H1 (cell line): ENCODE data around the gene CLN3. TPM values are rescaled to one million over a fixed set of nuclear protein-coding genes. Genes with fewer than 3 reads are reported as not detected.

ENCODE experiments used
- CTCF ChIA-PET: fragments of 300-600 bp; sonication (Branson Sonifier 250); formaldehyde crosslinking; loops from one replicate; lab custom pipeline; 2021; ENCODE audit not compliant: partially characterized antibody; lab: Charles Lee
- POLR2A ChIA-PET: fragments of 300-600 bp; sonication (Branson Sonifier 250); formaldehyde crosslinking; loops from one replicate; lab custom pipeline; 2021; ENCODE audit warnings: inconsistent platforms; ENCODE audit not compliant: partially characterized antibody; lab: Charles Lee
- DNase-seq, 2 experiments: peaks; one replicate each; pipeline versions ENCODE4 v3.0.0 to v3.0.0-alpha.2; 2010 to 2022; ENCODE audit warnings: low spot score in 2 of 2, low read depth in 1 of 2, mixed read lengths in 1 of 2
- FAIRE-seq: peaks from 2 replicates; lab custom pipeline; 2011; peaks lifted over from hg19 to GRCh38; lab: Jason Lieb, UNC
- H2AFZ ChIP-seq: 2 replicates; pipeline ENCODE4 v1.8.1; 2012; ENCODE audit warnings: low read length, inconsistent platforms
- H2AK5ac ChIP-seq: 2 replicates; pipeline ENCODE4 v1.6.1; 2013; ENCODE audit warnings: low read depth, low read length
- H2BK120ac ChIP-seq: replicated peaks from 2 replicates; pipeline ENCODE3; 2013; ENCODE audit warnings: low read depth, low read length, inconsistent platforms
- H2BK12ac ChIP-seq: 2 replicates; pipeline ENCODE4 v1.6.1; 2013; ENCODE audit warnings: low read depth, low read length
- H2BK15ac ChIP-seq: 2 replicates; pipeline ENCODE4 v1.6.1; 2013; ENCODE audit warnings: low read length
- H2BK20ac ChIP-seq: 2 replicates; pipeline ENCODE4 v1.6.1; 2013; ENCODE audit warnings: low read length
- H2BK5ac ChIP-seq: 2 replicates; pipeline ENCODE4 v1.6.1; 2013; ENCODE audit warnings: low read depth, low read length
- H3K14ac ChIP-seq: 2 replicates; pipeline ENCODE4 v1.6.1; 2013; ENCODE audit warnings: inconsistent platforms; ENCODE audit not compliant: insufficient read length
- H3K18ac ChIP-seq: 2 replicates; pipeline ENCODE4 v1.6.1; 2013; ENCODE audit warnings: low read length; ENCODE audit errors: extremely low read depth
- H3K23ac ChIP-seq: 2 replicates; pipeline ENCODE4 v1.6.1; 2013; ENCODE audit warnings: inconsistent platforms; ENCODE audit not compliant: insufficient read length
- H3K23me2 ChIP-seq: 2 replicates; pipeline ENCODE4 v1.6.1; 2013; ENCODE audit warnings: low read depth, low read length
- H3K27ac ChIP-seq: 2 replicates; pipeline ENCODE4 v1.6.1; 2011; ENCODE audit warnings: low read depth, low read length, inconsistent platforms
- H3K27me3 ChIP-seq, 4 experiments: replicated peaks in 1 of 4; 1 replicate in 1 of 4; 2 replicates in 3 of 4; pipeline versions ENCODE4 v1.6.1 to v1.8.1; 2011 to 2013; ENCODE audit warnings: low read length in 3 of 4, mild to moderate bottlenecking in 3 of 4, inconsistent platforms in 2 of 4, mixed read lengths in 2 of 4, moderate library complexity in 1 of 4; ENCODE audit not compliant: control insufficient read depth in 3 of 4, insufficient read depth in 3 of 4; ENCODE audit errors: extremely low read depth in 1 of 4
- H3K36me3 ChIP-seq, 4 experiments: 2 replicates each; pipeline versions ENCODE4 v1.6.1 to v1.8.1; 2011 to 2013; ENCODE audit warnings: mild to moderate bottlenecking in 4 of 4, low read length in 3 of 4, moderate library complexity in 2 of 4, control low read depth in 1 of 4, inconsistent platforms in 1 of 4; ENCODE audit not compliant: insufficient read depth in 4 of 4, control insufficient read depth in 2 of 4
- H3K4ac ChIP-seq: replicated peaks from 2 replicates; pipeline ENCODE3; 2013; ENCODE audit warnings: low read length, low read depth, mixed read lengths, inconsistent platforms; ENCODE audit not compliant: insufficient read length
- H3K4me1 ChIP-seq, 4 experiments: replicated peaks in 1 of 4; 1 replicate in 1 of 4; 2 replicates in 3 of 4; pipeline versions ENCODE4 v1.6.1 to v1.8.1; 2011 to 2013; ENCODE audit warnings: low read length in 3 of 4, inconsistent platforms in 2 of 4, mixed read lengths in 1 of 4; ENCODE audit not compliant: insufficient read depth in 4 of 4, control insufficient read depth in 3 of 4
- H3K4me2 ChIP-seq, 2 experiments: 2 replicates each; pipeline versions ENCODE4 v1.6.1 to v1.8.1; 2011 to 2013; ENCODE audit warnings: low read depth in 2 of 2, low read length in 2 of 2, control low read depth in 1 of 2, inconsistent platforms in 1 of 2, mild to moderate bottlenecking in 1 of 2; ENCODE audit not compliant: insufficient read depth in 1 of 2
- H3K4me3 ChIP-seq, 4 experiments: fragments of 200-600, 300-600 bp in 1 of 4; sonication (generic), shearing (Covaris generic), sonication (Bioruptor Twin) in 1 of 4; 2 replicates each; pipeline versions ENCODE4 v1.5.1 to v1.8.1; 2011 to 2016; ENCODE audit warnings: low read length in 4 of 4, low read depth in 3 of 4, control low read depth in 2 of 4, inconsistent platforms in 2 of 4, mild to moderate bottlenecking in 2 of 4, mixed read lengths in 1 of 4, moderate library complexity in 1 of 4; ENCODE audit not compliant: insufficient read depth in 2 of 4; ENCODE audit errors: extremely low read depth in 1 of 4
- H3K56ac ChIP-seq: replicated peaks from 2 replicates; pipeline ENCODE3; 2013; ENCODE audit warnings: low read depth, mild to moderate bottlenecking, mixed read lengths, low read length, inconsistent platforms; ENCODE audit not compliant: insufficient read length
- H3K79me1 ChIP-seq: 2 replicates; pipeline ENCODE4 v1.6.1; 2013; ENCODE audit warnings: low read depth, low read length, control low read depth
- H3K79me2 ChIP-seq, 2 experiments: 2 replicates each; pipeline versions ENCODE4 v1.6.1 to v1.8.1; 2012 to 2013; ENCODE audit warnings: low read length in 2 of 2, mild to moderate bottlenecking in 2 of 2, inconsistent platforms in 1 of 2; ENCODE audit not compliant: insufficient read depth in 2 of 2, control insufficient read depth in 1 of 2
- H3K9ac ChIP-seq, 4 experiments: replicated peaks in 1 of 4; 1 replicate in 1 of 4; 2 replicates in 3 of 4; pipeline versions ENCODE4 v1.6.1 to v1.8.1; 2011 to 2013; ENCODE audit warnings: low read depth in 3 of 4, low read length in 3 of 4, control low read depth in 2 of 4, mild to moderate bottlenecking in 2 of 4, moderate library complexity in 2 of 4, inconsistent platforms in 1 of 4; ENCODE audit errors: extremely low read depth in 1 of 4
- H3K9me3 ChIP-seq, 2 experiments: 2 replicates each; pipeline versions ENCODE4 v1.6.1 to v1.8.1; 2012 to 2013; ENCODE audit warnings: mild to moderate bottlenecking in 2 of 2, moderate library complexity in 2 of 2, control low read depth in 1 of 2, inconsistent platforms in 1 of 2, low read depth in 1 of 2, low read length in 1 of 2, mixed read lengths in 1 of 2; ENCODE audit not compliant: insufficient read depth in 2 of 2
- H4K20me1 ChIP-seq, 2 experiments: replicated peaks in 1 of 2; 2 replicates each; pipeline versions ENCODE3 to v1.8.1; 2011 to 2013; ENCODE audit warnings: inconsistent platforms in 2 of 2, low read length in 2 of 2, mild to moderate bottlenecking in 1 of 2; ENCODE audit not compliant: insufficient read depth in 2 of 2, control insufficient read depth in 1 of 2
- H4K5ac ChIP-seq: 2 replicates; pipeline ENCODE4 v1.6.1; 2013; ENCODE audit warnings: low read length, low read depth, mixed read lengths, inconsistent platforms; ENCODE audit not compliant: insufficient read length
- H4K8ac ChIP-seq: 2 replicates; pipeline ENCODE4 v1.8.0; 2013; ENCODE audit warnings: mild to moderate bottlenecking, moderate library complexity, low read length, inconsistent platforms; ENCODE audit not compliant: insufficient read depth; ENCODE audit errors: extremely low read depth
- H4K91ac ChIP-seq: replicated peaks from 2 replicates; pipeline ENCODE3; 2013; ENCODE audit warnings: low read length, mixed read lengths, inconsistent platforms; ENCODE audit not compliant: insufficient read length
- BACH1 ChIP-seq: IDR thresholded peaks from 2 replicates; pipeline ENCODE4 v1.6.1; 2012; ENCODE audit warnings: low read length, improper control_type of control experiment
- CBX8 ChIP-seq: fragments of 300-800, 300-1000 bp; sonication (generic); IDR thresholded peaks from 2 replicates; pipeline ENCODE4 v1.7.1; 2016; ENCODE audit warnings: low read depth, low read length, borderline replicate concordance
- KDM1A ChIP-seq: fragments of 200-600, 300-600 bp; sonication (generic); IDR thresholded peaks from 2 replicates; pipeline ENCODE4 v1.7.1; 2016; ENCODE audit warnings: mild to moderate bottlenecking, low read length, borderline replicate concordance
- KDM4A ChIP-seq: IDR thresholded peaks from one replicate; pipeline ENCODE4 v1.7.1; 2012; ENCODE audit warnings: low read depth, mild to moderate bottlenecking, moderate library complexity, low read length, inconsistent platforms; ENCODE audit not compliant: severe bottlenecking
- MAFK ChIP-seq: IDR thresholded peaks from 2 replicates; pipeline ENCODE4 v1.6.1; 2012; ENCODE audit warnings: low read depth, mild to moderate bottlenecking, improper control_type of control experiment, low read length
- RAD21 ChIP-seq, 2 experiments: IDR thresholded peaks in 1 of 2; conservative IDR thresholded peaks in 1 of 2; 2 replicates each; pipeline ENCODE4 v1.6.1; 2011; ENCODE audit warnings: low read depth in 2 of 2, low read length in 2 of 2, improper control_type of control experiment in 1 of 2, inconsistent platforms in 1 of 2, mild to moderate bottlenecking in 1 of 2, moderate library complexity in 1 of 2
- SAP30 ChIP-seq: fragments of 300-600 bp; sonication (generic); IDR thresholded peaks from 2 replicates; pipeline ENCODE4 v1.7.1; 2012; ENCODE audit warnings: low read length, moderate library complexity, mild to moderate bottlenecking, inconsistent platforms; ENCODE audit not compliant: insufficient read depth, insufficient replicate concordance
- polyA plus RNA-seq, 7 experiments: library from polyadenylated mRNA; depleted of rRNA in 3 of 7; stranded (reverse) in 5 of 7; unstranded in 2 of 7; fragments of >200 nt in 5 of 7; fragments of 200-250 nt in 2 of 7; gene quantifications; 1 replicate in 5 of 7; 2 replicates in 1 of 7; 4 replicates in 1 of 7; pipeline versions ENCODE4 v1.2.1 to v1.2.3, GENCODE V29; 2011 to 2013; ENCODE audit warnings: missing spikeins in 2 of 7, mixed read lengths in 2 of 7
- total RNA-seq: library from RNA; stranded (reverse); fragmentation: NEBNext Ultra II Directional; extraction: Animal tissue kit (Norgen Biotek cat#: 25700); gene quantifications from 2 replicates; pipeline ENCODE4 v1.2.1, GENCODE V29; 2021

Gene CLN3
- total and polyA plus RNA-seq, 2 of the 8 experiments (the other 6 are each of a cell fraction or from before 2014, with no cell fraction given), result 22.9 to 44.3 TPM

GRCh38 chr16:28529124-28529523, 37.2 kb upstream of the CLN3 start:
- H2AFZ ChIP-seq, result no peak overlapping the region
- H3K36me3 ChIP-seq, result no peaks in the 10 kb centered on the region
- no peak overlapping the region for H3K18ac ChIP-seq
- H4K5ac ChIP-seq, result no peak overlapping the region
- H3K79me2 ChIP-seq, result no peaks in the 10 kb centered on the region
- H4K20me1 ChIP-seq, result no peaks in the 10 kb centered on the region
- H2BK5ac ChIP-seq, result no peak overlapping the region
- H3K14ac ChIP-seq, result no peak overlapping the region
- FAIRE-seq (no peak), DNase-seq (no peak)
- H3K23ac ChIP-seq, result no peak overlapping the region
- H3K4me1 ChIP-seq, result no peaks in the 10 kb centered on the region
- no peak overlapping the region for H3K27ac ChIP-seq
- CTCF ChIA-PET, result no interaction called here
- no peak overlapping the region for H3K56ac ChIP-seq
- H3K9ac ChIP-seq, result no peak overlapping the region
- no peak overlapping the region for H3K4ac ChIP-seq
- no peak overlapping the region for H4K91ac ChIP-seq
- H2AK5ac ChIP-seq, result no peak overlapping the region
- POLR2A ChIA-PET, result no interaction called here
- H2BK15ac ChIP-seq, result no peak overlapping the region
- no peaks in the 10 kb centered on the region for H3K9me3 ChIP-seq
- H3K23me2 ChIP-seq, result no peaks in the 10 kb centered on the region
- no peak overlapping the region for H2BK12ac ChIP-seq
- H2BK120ac ChIP-seq, result no peak overlapping the region
- no peaks in the 10 kb centered on the region for H3K27me3 ChIP-seq
- H2BK20ac ChIP-seq, result no peak overlapping the region
- H3K4me2 ChIP-seq, result no peak overlapping the region
- no peaks in the 10 kb centered on the region for H3K79me1 ChIP-seq
- H4K8ac ChIP-seq, result no peak overlapping the region
- no peak overlapping the region for H3K4me3 ChIP-seq
- TF ChIP-seq CBX8, result no peak
- no peak for TF ChIP-seq KDM1A
- no peak for TF ChIP-seq BACH1
- no peak for TF ChIP-seq MAFK
- TF ChIP-seq KDM4A, result no peak
- no peak for TF ChIP-seq RAD21 (IDR thresholded peaks at IDR 0.05 in 1 of 2, conservative IDR thresholded peaks at IDR 0.05 in 1 of 2; ENCODE audit: low read depth in 2 of 2, low read length in 2 of 2)
- no peak for TF ChIP-seq SAP30
